Loucy (cell line): ENCODE measurements around the gene AKR1C3.
"Not testable (repeated sequence)": the region's sequence is repeated elsewhere in the genome, so short reads cannot be mapped to it uniquely, and the experiment has no call there.

Source experiments
- H2AFZ ChIP-seq: fragments of 200-600 bp; sonication (generic); 2 replicates; pipeline ENCODE4 v1.6.0; 2016; ENCODE audit warnings: antibody characterized with exemption, mild to moderate bottlenecking, low read length, moderate library complexity
- H3F3A ChIP-seq: fragments of 200-600 bp; 2 replicates; pipeline ENCODE4 v1.6.0; 2016; ENCODE audit warnings: antibody characterized with exemption, low read depth, mild to moderate bottlenecking
- H3K27me3 ChIP-seq: fragments of 200-600 bp; sonication (generic); 2 replicates; pipeline ENCODE4 v1.6.1; 2014; ENCODE audit warnings: low read length, mild to moderate bottlenecking; ENCODE audit not compliant: insufficient read depth, poor library complexity, severe bottlenecking
- H3K36me3 ChIP-seq: fragments of 200-600 bp; sonication (generic); 2 replicates; pipeline ENCODE4 v1.6.1; 2016; ENCODE audit warnings: low read length; ENCODE audit not compliant: insufficient read depth
- H3K4me1 ChIP-seq: fragments of 200-600 bp; sonication (generic); 2 replicates; pipeline ENCODE4 v1.5.1; 2014; ENCODE audit warnings: low read length, mild to moderate bottlenecking; ENCODE audit not compliant: insufficient read depth, poor library complexity, severe bottlenecking
- H3K4me2 ChIP-seq: fragments of 200-600 bp; sonication (generic); 2 replicates; pipeline ENCODE4 v1.6.0; 2014; ENCODE audit warnings: antibody characterized with exemption, low read length, low read depth, mild to moderate bottlenecking; ENCODE audit not compliant: poor library complexity, severe bottlenecking
- H3K4me3 ChIP-seq: fragments of 200-600 bp; sonication (generic); 2 replicates; pipeline ENCODE4 v1.5.1; 2014; ENCODE audit warnings: low read length, mild to moderate bottlenecking, mixed read lengths; ENCODE audit not compliant: poor library complexity, severe bottlenecking
- H3K79me2 ChIP-seq: fragments of 200-600 bp; sonication (generic); 2 replicates; pipeline ENCODE4 v1.6.1; 2014; ENCODE audit warnings: low read length; ENCODE audit not compliant: insufficient read depth
- H3K9ac ChIP-seq: fragments of 200-600 bp; sonication (generic); 2 replicates; pipeline ENCODE4 v1.6.0; 2014; ENCODE audit warnings: mild to moderate bottlenecking, low read depth, low read length, moderate library complexity; ENCODE audit not compliant: poor library complexity, severe bottlenecking
- H3K9me2 ChIP-seq: fragments of 200-600 bp; sonication (generic); replicated peaks from 2 replicates; pipeline ENCODE4 v1.6.1; 2016; ENCODE audit warnings: low read depth, low read length, mixed read lengths
- H3K9me3 ChIP-seq: fragments of 200-600 bp; sonication (generic); 2 replicates; pipeline ENCODE4 v1.6.1; 2014; ENCODE audit warnings: mild to moderate bottlenecking, antibody characterized with exemption, low read length, low read depth; ENCODE audit not compliant: insufficient read depth
- H4K20me1 ChIP-seq: fragments of 200-600 bp; sonication (generic); 2 replicates; pipeline ENCODE4 v1.6.0; 2014; ENCODE audit warnings: antibody characterized with exemption, low read length, mild to moderate bottlenecking; ENCODE audit not compliant: insufficient read depth, poor library complexity, severe bottlenecking
- EZH2phosphoT487 ChIP-seq: fragments of 200-600 bp; IDR thresholded peaks from 2 replicates; pipeline ENCODE4 v1.6.1; 2018; ENCODE audit warnings: antibody characterized with exemption, mild to moderate bottlenecking, moderate library complexity, borderline replicate concordance
- TF ChIP-seq, protein P1 (sequence below): fragments of 200-600 bp; sonication (generic); conservative IDR thresholded peaks from 2 replicates; pipeline ENCODE4 v1.5.1; 2014; ENCODE audit warnings: mild to moderate bottlenecking, antibody characterized with exemption, low read length

AKR1C3 gene

DNA sequence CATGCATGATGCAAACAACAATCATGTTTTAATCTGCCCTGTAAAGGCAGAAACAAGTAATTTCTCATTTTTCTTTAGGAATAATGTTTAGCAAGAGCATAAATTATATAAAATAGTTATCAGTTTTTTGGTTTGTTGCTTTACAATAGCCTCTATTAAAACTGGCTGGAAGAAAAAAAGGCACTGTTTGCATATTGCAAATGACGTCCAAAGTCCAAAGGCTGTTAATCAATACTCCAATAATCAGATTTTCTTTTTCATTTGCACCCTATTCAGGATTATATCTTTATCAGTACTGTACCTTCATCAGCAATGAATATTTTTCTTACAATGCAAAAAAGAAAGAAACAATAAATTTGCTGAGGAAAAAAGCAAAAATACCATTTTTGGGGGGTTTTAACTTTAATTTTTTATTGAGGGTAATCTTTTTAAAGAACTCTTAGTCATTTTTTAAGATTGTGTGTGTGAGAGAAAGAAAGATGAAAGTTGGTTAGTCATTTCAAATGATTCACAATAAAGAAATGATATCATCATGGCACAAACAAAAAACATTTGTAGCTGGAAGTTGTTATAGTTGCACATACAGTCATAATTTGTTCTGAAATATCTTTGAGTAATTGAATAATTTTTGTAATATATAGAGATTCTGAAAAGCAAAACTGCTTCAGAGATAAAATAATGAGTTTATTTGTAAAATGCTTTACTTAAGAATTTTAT lies 46.1 kb upstream of the AKR1C3 start:
- Histone ChIP-seq H3K4me1 (no peaks in the 10 kb centered on the region), H3K36me3 (no peaks in the 10 kb centered on the region), H3K9me2 (no peaks in the 10 kb centered on the region), H3K27me3 (no peaks in the 10 kb centered on the region), H3K79me2 (no peaks in the 10 kb centered on the region), H4K20me1 (no peaks in the 10 kb centered on the region), H2AFZ (no peak overlapping the region), H3K4me3 (no peak overlapping the region), H3F3A (no peaks in the 10 kb centered on the region), H3K9me3 (no peaks in the 10 kb centered on the region), H3K9ac (no peak overlapping the region), H3K4me2 (no peak overlapping the region)
- TF ChIP-seq, protein P1, sequence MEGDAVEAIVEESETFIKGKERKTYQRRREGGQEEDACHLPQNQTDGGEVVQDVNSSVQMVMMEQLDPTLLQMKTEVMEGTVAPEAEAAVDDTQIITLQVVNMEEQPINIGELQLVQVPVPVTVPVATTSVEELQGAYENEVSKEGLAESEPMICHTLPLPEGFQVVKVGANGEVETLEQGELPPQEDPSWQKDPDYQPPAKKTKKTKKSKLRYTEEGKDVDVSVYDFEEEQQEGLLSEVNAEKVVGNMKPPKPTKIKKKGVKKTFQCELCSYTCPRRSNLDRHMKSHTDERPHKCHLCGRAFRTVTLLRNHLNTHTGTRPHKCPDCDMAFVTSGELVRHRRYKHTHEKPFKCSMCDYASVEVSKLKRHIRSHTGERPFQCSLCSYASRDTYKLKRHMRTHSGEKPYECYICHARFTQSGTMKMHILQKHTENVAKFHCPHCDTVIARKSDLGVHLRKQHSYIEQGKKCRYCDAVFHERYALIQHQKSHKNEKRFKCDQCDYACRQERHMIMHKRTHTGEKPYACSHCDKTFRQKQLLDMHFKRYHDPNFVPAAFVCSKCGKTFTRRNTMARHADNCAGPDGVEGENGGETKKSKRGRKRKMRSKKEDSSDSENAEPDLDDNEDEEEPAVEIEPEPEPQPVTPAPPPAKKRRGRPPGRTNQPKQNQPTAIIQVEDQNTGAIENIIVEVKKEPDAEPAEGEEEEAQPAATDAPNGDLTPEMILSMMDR, result no peak
- TF ChIP-seq EZH2phosphoT487, result no peak

DNA sequence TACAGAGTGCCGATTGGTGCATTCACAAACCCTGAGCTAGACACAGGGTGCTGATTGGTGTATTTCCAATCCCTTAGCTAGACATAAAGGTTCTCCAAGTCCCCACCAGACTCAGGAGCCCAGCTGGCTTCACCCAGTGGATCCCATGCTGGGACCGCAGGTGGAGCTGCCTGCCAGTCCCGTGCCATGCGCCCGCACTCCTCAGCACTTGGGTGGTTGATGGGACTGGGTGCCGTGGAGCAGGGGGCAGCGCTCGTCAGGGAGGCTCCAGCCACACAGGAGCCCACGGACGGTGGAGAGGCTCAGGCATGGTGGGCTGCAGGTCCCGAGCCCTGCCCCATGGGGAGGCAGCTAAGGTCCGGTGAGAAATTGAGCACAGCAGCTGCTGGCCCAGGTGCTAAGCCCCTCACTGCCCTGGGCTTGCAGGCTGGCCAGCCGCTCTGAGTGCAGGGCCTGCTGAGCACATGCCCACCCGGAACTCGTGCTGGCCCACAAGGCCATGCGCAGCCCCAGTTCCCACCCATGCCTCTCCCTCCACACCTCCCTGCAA lies 41.2 kb upstream of the AKR1C3 start:
- not testable (repeated sequence) for H3K4me2 ChIP-seq, H4K20me1 ChIP-seq, H3K9me3 ChIP-seq, H3F3A ChIP-seq, H3K9me2 ChIP-seq, H3K4me3 ChIP-seq, H3K4me1 ChIP-seq, H3K27me3 ChIP-seq, H2AFZ ChIP-seq, H3K9ac ChIP-seq, H3K36me3 ChIP-seq, H3K79me2 ChIP-seq

DNA sequence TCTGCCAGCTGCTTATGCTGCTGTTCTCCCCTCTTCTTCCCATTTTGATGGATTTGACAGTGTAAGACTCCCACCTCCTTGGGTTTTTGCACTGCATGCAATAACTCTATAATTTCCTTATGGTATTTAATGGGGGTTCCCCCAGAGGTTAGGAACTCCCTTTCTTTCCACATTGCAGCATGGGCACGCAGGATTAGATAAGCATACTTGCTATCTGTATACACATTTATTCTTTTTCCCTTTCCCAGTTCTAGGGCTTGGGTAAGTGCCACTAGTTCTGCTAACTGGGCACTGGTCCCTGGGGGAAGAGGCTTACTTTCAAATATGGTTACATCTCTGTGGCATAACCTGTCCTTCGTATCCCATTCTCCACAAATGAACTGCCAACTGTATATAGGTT lies 39.4 kb upstream of the AKR1C3 start:
- not testable (repeated sequence) for H3K79me2 ChIP-seq, H3K9me3 ChIP-seq, H3K9me2 ChIP-seq, H3K9ac ChIP-seq, H3F3A ChIP-seq, H3K36me3 ChIP-seq, H2AFZ ChIP-seq, H3K4me3 ChIP-seq, H3K4me2 ChIP-seq, H3K27me3 ChIP-seq, H4K20me1 ChIP-seq, H3K4me1 ChIP-seq

DNA sequence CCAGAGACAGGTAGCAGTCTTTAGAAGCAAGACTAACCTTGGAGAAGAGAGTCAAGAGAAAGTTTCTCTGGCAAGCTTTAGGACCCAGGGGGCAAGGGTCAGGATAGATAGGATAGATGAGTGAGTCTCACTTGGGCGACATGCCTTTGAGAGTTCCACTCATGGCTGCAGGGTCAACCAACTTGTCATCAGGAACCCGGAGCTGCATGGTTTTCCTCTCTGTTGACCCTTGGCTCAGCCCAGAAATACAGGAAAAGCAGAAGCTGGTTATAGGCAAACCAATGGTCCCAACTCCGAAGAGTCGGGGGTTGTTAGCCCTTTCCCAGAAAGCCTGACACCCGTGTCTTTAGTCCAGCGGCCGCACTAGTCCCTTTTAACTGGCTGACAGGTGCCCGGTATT lies 34.9 kb upstream of the AKR1C3 start:
- not testable (repeated sequence) for H3K4me1 ChIP-seq, H3K9me2 ChIP-seq, H3K4me2 ChIP-seq, H3K36me3 ChIP-seq, H3K79me2 ChIP-seq, H3K9me3 ChIP-seq, H3K9ac ChIP-seq, H3K27me3 ChIP-seq, H3K4me3 ChIP-seq, H4K20me1 ChIP-seq, H3F3A ChIP-seq, H2AFZ ChIP-seq

DNA sequence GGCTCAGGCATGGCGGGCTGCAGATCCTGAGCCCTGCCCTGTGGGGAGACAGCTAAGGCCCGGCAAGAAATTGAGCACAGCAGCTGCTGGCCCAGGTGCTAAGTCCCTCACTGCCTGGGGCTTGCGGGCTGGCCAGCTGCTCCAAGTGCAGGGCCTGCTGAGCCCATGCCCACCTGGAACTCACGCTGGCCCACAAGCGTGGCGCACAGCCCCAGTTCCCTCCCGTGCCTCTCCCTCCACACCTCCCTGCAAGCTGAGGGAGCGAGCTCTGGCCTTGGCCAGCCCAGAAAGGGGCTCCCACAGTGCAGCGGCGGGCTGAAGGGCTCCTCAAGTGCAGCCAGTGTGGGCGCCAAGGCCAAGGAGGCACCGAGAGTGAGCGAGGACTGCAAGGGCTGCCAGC lies 33.4 kb upstream of the AKR1C3 start:
- not testable (repeated sequence) for H3K9me3 ChIP-seq, H3K9me2 ChIP-seq, H3K4me1 ChIP-seq

More for the DNA sequence above, 33.4 kb upstream of the AKR1C3 start:
- not testable (repeated sequence) for H3K9ac ChIP-seq, H3K36me3 ChIP-seq, H3K79me2 ChIP-seq, H3K4me3 ChIP-seq, H4K20me1 ChIP-seq, H3K27me3 ChIP-seq, H2AFZ ChIP-seq, H3K4me2 ChIP-seq, H3F3A ChIP-seq
